HCT116 (cell line): ENCODE measurements around the gene LUC7L. TPM values are rescaled to one million over a fixed set of nuclear protein-coding genes. Genes with fewer than 3 reads are reported as not detected.

ENCODE experiments used
- ATAC-seq: fragments of 200-7000 bp; cut with Tn5 transposase; 2 replicates; pipeline ENCODE4 v1.9.1; 2020; ENCODE audit warnings: mild to moderate bottlenecking, moderate library complexity
- BruUV-seq: library from RNA; stranded (reverse); fragments of 400-500 nt; replicated peaks from 2 replicates; lab custom pipeline; 2021; lab: Mats Ljungman, UMichigan
- CTCF ChIA-PET: fragments of 300-600 bp; sonication (Branson Sonifier 250); formaldehyde crosslinking; loops from one replicate; lab custom pipeline; 2021; ENCODE audit warnings: antibody characterized with exemption; lab: Charles Lee
- POLR2A ChIA-PET: fragments of 300-600, 350-600 bp; sonication (Branson Sonifier 250); formaldehyde crosslinking; loops from one replicate; lab custom pipeline; 2021; ENCODE audit warnings: antibody characterized with exemption; lab: Charles Lee
- RAD21 ChIA-PET, 2 experiments: fragments of 300-600 bp; sonication (Branson Sonifier 250); formaldehyde crosslinking; loops; one replicate each; lab custom pipeline; 2023; ENCODE audit warnings: low total read pairs in 2 of 2; ENCODE audit not compliant: uncharacterized antibody in 2 of 2, unreplicated experiment in 2 of 2, low non-redundant PET in 1 of 2; lab: Charles Lee
- DNase-seq: peaks from one replicate; pipeline ENCODE4 v3.0.0-alpha.2; 2010; ENCODE audit warnings: low read depth, low spot score
- H2AFZ ChIP-seq: fragments of 200-600 bp; shearing (Covaris generic), sonication (generic); 2 replicates; pipeline ENCODE4 v1.6.1; 2017; ENCODE audit warnings: low read depth, mixed run types, mixed read lengths, antibody characterized with exemption, low read length; ENCODE audit not compliant: poor library complexity, severe bottlenecking
- H3K27ac ChIP-seq: 2 replicates; pipeline ENCODE4 v1.5.1; 2012; ENCODE audit warnings: low read depth, low read length
- H3K27me3 ChIP-seq: fragments of 200-600 bp; sonication (generic); 2 replicates; pipeline ENCODE4 v1.6.1; 2016; ENCODE audit warnings: mixed run types, low read length, mixed read lengths; ENCODE audit not compliant: insufficient read depth
- H3K36me3 ChIP-seq, 2 experiments: fragments of 200-500 bp in 1 of 2; fragments of 200-600 bp in 1 of 2; sonication (Bioruptor generic) in 1 of 2; sonication (generic) in 1 of 2; 2 replicates each; pipeline versions ENCODE4 v1.5.1 to v1.6.1; 2014 to 2016; ENCODE audit warnings: low read length in 2 of 2, inconsistent platforms in 1 of 2, mixed read lengths in 1 of 2, mixed run types in 1 of 2; ENCODE audit not compliant: insufficient read depth in 2 of 2, control insufficient read depth in 1 of 2
- H3K4me1 ChIP-seq, 2 experiments: fragments of 200-600 bp in 1 of 2; sonication (generic) in 1 of 2; 2 replicates each; pipeline versions ENCODE4 v1.5.1 to v1.6.1; 2012 to 2017; ENCODE audit warnings: low read length in 2 of 2, inconsistent platforms in 1 of 2, mild to moderate bottlenecking in 1 of 2, mixed read lengths in 1 of 2, mixed run types in 1 of 2, moderate library complexity in 1 of 2; ENCODE audit not compliant: insufficient read depth in 2 of 2, control insufficient read depth in 1 of 2
- H3K4me2 ChIP-seq: fragments of 200-600 bp; sonication (generic); 2 replicates; pipeline ENCODE4 v1.6.1; 2017; ENCODE audit warnings: mixed run types, low read length, mixed read lengths
- H3K4me3 ChIP-seq, 2 experiments: fragments of 200-600 bp in 1 of 2; sonication (generic) in 1 of 2; replicated peaks in 1 of 2; 2 replicates each; pipeline ENCODE4 v1.5.1; 2011 to 2016; ENCODE audit warnings: low read length in 2 of 2, control low read depth in 1 of 2, low read depth in 1 of 2, mild to moderate bottlenecking in 1 of 2, mixed read lengths in 1 of 2, mixed run types in 1 of 2
- H3K79me2 ChIP-seq: fragments of 200-600 bp; sonication (generic); 2 replicates; pipeline ENCODE4 v1.6.1; 2017; ENCODE audit warnings: mild to moderate bottlenecking, mixed run types, low read length, moderate library complexity, mixed read lengths; ENCODE audit not compliant: insufficient read depth
- H3K9ac ChIP-seq: fragments of 200-600 bp; sonication (generic); 2 replicates; pipeline ENCODE4 v1.6.1; 2016; ENCODE audit warnings: low read length, mixed read lengths
- H3K9me2 ChIP-seq: fragments of 200-600 bp; sonication (generic), shearing (Covaris generic); 2 replicates; pipeline ENCODE4 v1.6.1; 2017; ENCODE audit warnings: mixed run types, mild to moderate bottlenecking, moderate library complexity; ENCODE audit not compliant: insufficient read depth
- H3K9me3 ChIP-seq, 2 experiments: fragments of 200-500 bp in 1 of 2; fragments of 200-600 bp in 1 of 2; sonication (Bioruptor generic) in 1 of 2; sonication (generic) in 1 of 2; 2 replicates each; pipeline ENCODE4 v1.6.1; 2014 to 2017; ENCODE audit warnings: low read length in 2 of 2, mixed read lengths in 2 of 2, inconsistent platforms in 1 of 2, low read depth in 1 of 2, mild to moderate bottlenecking in 1 of 2, mixed run types in 1 of 2, moderate library complexity in 1 of 2; ENCODE audit not compliant: control insufficient read depth in 1 of 2, insufficient read depth in 1 of 2
- H4K20me1 ChIP-seq: fragments of 200-600 bp; sonication (generic), shearing (Covaris generic); 2 replicates; pipeline ENCODE4 v1.6.1; 2017; ENCODE audit warnings: mixed run types, mild to moderate bottlenecking, moderate library complexity; ENCODE audit not compliant: insufficient read depth
- CBX3 ChIP-seq: IDR thresholded peaks from 2 replicates; pipeline ENCODE4 v1.6.1; 2012; ENCODE audit warnings: low read depth
- EGR1 ChIP-seq: IDR thresholded peaks from 2 replicates; pipeline ENCODE4 v1.6.1; 2012; ENCODE audit warnings: low read depth
- EZH2 ChIP-seq: fragments of 200-600 bp; sonication (generic); IDR thresholded peaks from 2 replicates; pipeline ENCODE4 v1.6.1; 2017; ENCODE audit warnings: antibody characterized with exemption, mixed run types
- EZH2phosphoT487 ChIP-seq: fragments of 200-600 bp; IDR thresholded peaks from 2 replicates; pipeline ENCODE4 v1.6.1; 2018; ENCODE audit warnings: antibody characterized with exemption, borderline replicate concordance
- FOSL1 ChIP-seq: IDR thresholded peaks from 2 replicates; pipeline ENCODE4 v1.6.1; 2012; ENCODE audit warnings: low read depth
- POLR2AphosphoS5 ChIP-seq: IDR thresholded peaks from 2 replicates; pipeline ENCODE4 v1.6.1; 2011; ENCODE audit warnings: mild to moderate bottlenecking, low read depth, low read length, moderate library complexity
- RAD21 ChIP-seq: IDR thresholded peaks from 2 replicates; pipeline ENCODE4 v1.6.1; 2012; ENCODE audit warnings: low read depth, mild to moderate bottlenecking
- SIN3A ChIP-seq: IDR thresholded peaks from 2 replicates; pipeline ENCODE4 v1.6.1; 2012; ENCODE audit warnings: low read depth
- ZFX ChIP-seq: fragments of 450-650 bp; IDR thresholded peaks from 2 replicates; pipeline ENCODE4 v1.6.1; 2017
- ZNF274 ChIP-seq: fragments of 200-500 bp; sonication (Bioruptor generic); IDR thresholded peaks from 2 replicates; pipeline ENCODE4 v1.6.1; 2014; ENCODE audit warnings: mild to moderate bottlenecking, low read depth, low read length, inconsistent platforms
- intact Hi-C: fragments of 100-400 bp; cut with micrococcal nuclease; formaldehyde crosslinking; loops from 2 replicates; pipeline ENCODE4 v1.10.0; 2022
- total RNA-seq: library from RNA; stranded (reverse); gene quantifications from one replicate; pipeline ENCODE4 v1.2.1, GENCODE V29; 2021; ENCODE audit not compliant: unreplicated experiment
- TF ChIP-seq, protein P1 (sequence below): IDR thresholded peaks from 2 replicates; pipeline ENCODE4 v1.6.1; 2012; ENCODE audit warnings: low read depth

Gene LUC7L
- total RNA-seq, 1 experiment from 2014 or later = 50.5 TPM

GRCh38 chr16:266258-267164, 37.3 kb upstream of the LUC7L start:
- Histone ChIP-seq H3K36me3 (no peaks in the 10 kb centered on the region), H3K9ac (no peak overlapping the region), H2AFZ (no peak overlapping the region), H4K20me1 (no peaks in the 10 kb centered on the region), H3K27ac (no peak overlapping the region), H3K27me3 (no peaks in the 10 kb centered on the region), H3K4me1 (no peaks in the 10 kb centered on the region), H3K4me3 (no peak overlapping the region), H3K9me3 (no peaks in the 10 kb centered on the region), H3K79me2 (no peaks in the 10 kb centered on the region), H3K4me2 (no peak overlapping the region), H3K9me2 (no peaks in the 10 kb centered on the region)
- BruUV-seq = no TSS peak
- ATAC-seq (no peak), DNase-seq (no peak)
- no peak for TF ChIP-seq RAD21
- TF ChIP-seq CBX3 = no peak
- TF ChIP-seq SIN3A = no peak
- no peak for TF ChIP-seq EGR1
- RAD21 ChIA-PET = no interaction called here
- intact Hi-C loops = no loop called here
- POLR2A ChIA-PET = no interaction called here
- CTCF ChIA-PET = no interaction called here

- RAD21 ChIA-PET = no interaction called here
- CTCF ChIA-PET = no interaction called here
- H2AFZ ChIP-seq = no peak overlapping the region
- TF ChIP-seq EZH2phosphoT487 (no peak), EZH2 (no peak), ZFX (no peak), POLR2AphosphoS5 (no peak), FOSL1 (no peak), ZNF274 (no peak)
- TF ChIP-seq, protein P1, sequence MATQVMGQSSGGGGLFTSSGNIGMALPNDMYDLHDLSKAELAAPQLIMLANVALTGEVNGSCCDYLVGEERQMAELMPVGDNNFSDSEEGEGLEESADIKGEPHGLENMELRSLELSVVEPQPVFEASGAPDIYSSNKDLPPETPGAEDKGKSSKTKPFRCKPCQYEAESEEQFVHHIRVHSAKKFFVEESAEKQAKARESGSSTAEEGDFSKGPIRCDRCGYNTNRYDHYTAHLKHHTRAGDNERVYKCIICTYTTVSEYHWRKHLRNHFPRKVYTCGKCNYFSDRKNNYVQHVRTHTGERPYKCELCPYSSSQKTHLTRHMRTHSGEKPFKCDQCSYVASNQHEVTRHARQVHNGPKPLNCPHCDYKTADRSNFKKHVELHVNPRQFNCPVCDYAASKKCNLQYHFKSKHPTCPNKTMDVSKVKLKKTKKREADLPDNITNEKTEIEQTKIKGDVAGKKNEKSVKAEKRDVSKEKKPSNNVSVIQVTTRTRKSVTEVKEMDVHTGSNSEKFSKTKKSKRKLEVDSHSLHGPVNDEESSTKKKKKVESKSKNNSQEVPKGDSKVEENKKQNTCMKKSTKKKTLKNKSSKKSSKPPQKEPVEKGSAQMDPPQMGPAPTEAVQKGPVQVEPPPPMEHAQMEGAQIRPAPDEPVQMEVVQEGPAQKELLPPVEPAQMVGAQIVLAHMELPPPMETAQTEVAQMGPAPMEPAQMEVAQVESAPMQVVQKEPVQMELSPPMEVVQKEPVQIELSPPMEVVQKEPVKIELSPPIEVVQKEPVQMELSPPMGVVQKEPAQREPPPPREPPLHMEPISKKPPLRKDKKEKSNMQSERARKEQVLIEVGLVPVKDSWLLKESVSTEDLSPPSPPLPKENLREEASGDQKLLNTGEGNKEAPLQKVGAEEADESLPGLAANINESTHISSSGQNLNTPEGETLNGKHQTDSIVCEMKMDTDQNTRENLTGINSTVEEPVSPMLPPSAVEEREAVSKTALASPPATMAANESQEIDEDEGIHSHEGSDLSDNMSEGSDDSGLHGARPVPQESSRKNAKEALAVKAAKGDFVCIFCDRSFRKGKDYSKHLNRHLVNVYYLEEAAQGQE = no peak
- TF ChIP-seq, all 23 proteins: peak for 0
- no peaks in the 10 kb centered on the region for H3K9me3 ChIP-seq
- H3K36me3 ChIP-seq = no peaks in the 10 kb centered on the region
- ATAC-seq (no peak), DNase-seq (no peak)
- no peak overlapping the region for H3K9ac ChIP-seq
- H3K27ac ChIP-seq = no peak overlapping the region
- no peak overlapping the region for H3K4me2 ChIP-seq
- POLR2A ChIA-PET = no interaction called here
- no peak overlapping the region for H3K4me3 ChIP-seq
- H4K20me1 ChIP-seq = no peaks in the 10 kb centered on the region
- no peaks in the 10 kb centered on the region for H3K79me2 ChIP-seq
- no peaks in the 10 kb centered on the region for H3K4me1 ChIP-seq
- no peaks in the 10 kb centered on the region for H3K9me2 ChIP-seq
- no TSS peak for BruUV-seq
- intact Hi-C loops = no loop called here
- no peaks in the 10 kb centered on the region for H3K27me3 ChIP-seq
Measured at GRCh38 chr16:265711-266110, 36.5 kb upstream of the LUC7L start.
